HUES64 (cell line): ENCODE measurements around the gene ALS2.

ENCODE experiments used
- H3K27ac ChIP-seq: 2 replicates; pipeline ENCODE4 v1.7.0; 2013; ENCODE audit warnings: low read depth, low read length, inconsistent platforms
- H3K27me3 ChIP-seq: 2 replicates; pipeline ENCODE4 v1.6.1; 2013; ENCODE audit warnings: mild to moderate bottlenecking, low read length; ENCODE audit not compliant: insufficient read depth
- H3K36me3 ChIP-seq: 2 replicates; pipeline ENCODE4 v1.6.1; 2013; ENCODE audit warnings: mild to moderate bottlenecking, low read length; ENCODE audit not compliant: insufficient read depth
- H3K4me1 ChIP-seq: 2 replicates; pipeline ENCODE4 v1.6.1; 2013; ENCODE audit warnings: mild to moderate bottlenecking, low read length, moderate library complexity; ENCODE audit not compliant: insufficient read depth
- H3K4me3 ChIP-seq: 2 replicates; pipeline ENCODE4 v1.5.1; 2013; ENCODE audit warnings: mild to moderate bottlenecking, low read length, moderate library complexity
- H3K9ac ChIP-seq: 2 replicates; pipeline ENCODE4 v1.6.1; 2013; ENCODE audit warnings: mild to moderate bottlenecking, low read depth, low read length
- H3K9me3 ChIP-seq: 2 replicates; pipeline ENCODE4 v1.6.1; 2013; ENCODE audit warnings: low read depth, low read length; ENCODE audit not compliant: insufficient read depth
- WGBS: fragments of 150-250, 120-280 bp; methylation state at CpG from one replicate; pipeline ENCODE4 v1.1.7; 2013; ENCODE audit warnings: missing lambda C conversion rate; 5-methylcytosine and 5-hydroxymethylcytosine counted together

ALS2 gene

GRCh38 chr2:201654616-201655384, 125.9 kb downstream of the ALS2 start:
- Histone ChIP-seq H3K9ac (no peak overlapping the region), H3K36me3 (no peaks in the 10 kb centered on the region), H3K9me3 (no peaks in the 10 kb centered on the region), H3K4me3 (no peak overlapping the region), H3K27me3 (no peaks in the 10 kb centered on the region), H3K27ac (no peak overlapping the region), H3K4me1 (no peaks in the 10 kb centered on the region)
- 94% methylated on average over 5 of the region's 5 CpGs for WGBS

GRCh38 chr2:201653221-201653620, 127.5 kb downstream of the ALS2 start:
- Histone ChIP-seq H3K9ac (no peak overlapping the region), H3K4me3 (no peak overlapping the region), H3K27me3 (no peaks in the 10 kb centered on the region; the same call in 1 of the 2 replicates), H3K27ac (no peak overlapping the region), H3K4me1 (no peaks in the 10 kb centered on the region), H3K9me3 (no peaks in the 10 kb centered on the region), H3K36me3 (no peaks in the 10 kb centered on the region)
- 89% methylated on average over 5 of the region's 6 CpGs for WGBS
